IPS-18c (cell line): ENCODE results near the gene OXSR1.
"Not testable (repeated sequence)": the region's sequence is repeated elsewhere in the genome, so short reads cannot be mapped to it uniquely, and the experiment has no call there.

Experiments used
- H3K4me3 ChIP-seq: 2 replicates; pipeline ENCODE4 v1.7.0; 2013; ENCODE audit warnings: low read depth, mild to moderate bottlenecking, low read length, moderate library complexity; ENCODE audit not compliant: insufficient read depth
- H3K9me3 ChIP-seq: one replicate; pipeline ENCODE4 v1.6.1; 2013; ENCODE audit warnings: mild to moderate bottlenecking, low read length, moderate library complexity; ENCODE audit not compliant: control insufficient read depth, insufficient read depth

The OXSR1 gene

GRCh38 chr3:38268087-38268486 is 102.8 kb downstream of the OXSR1 start:
- peaks cover 3% of the 10 kb centered on the region for H3K9me3 ChIP-seq
- H3K4me3 ChIP-seq, result no peak overlapping the region

- H3K9me3 ChIP-seq, result peaks cover 3% of the 10 kb centered on the region
These were observed 103.2 kb downstream of the OXSR1 start for GRCh38 chr3:38268522-38268921.

GRCh38 chr3:38270606-38271005 is 105.3 kb downstream of the OXSR1 start:
- no peak overlapping the region for H3K4me3 ChIP-seq
- peaks cover 2% of the 10 kb centered on the region for H3K9me3 ChIP-seq

More at GRCh38 chr3:38268522-38268921, 103.2 kb downstream of the OXSR1 start:
- no peak overlapping the region for H3K4me3 ChIP-seq

- Histone ChIP-seq H3K9me3 (no peaks in the 10 kb centered on the region), H3K4me3 (no peak overlapping the region)
These were observed 106.2 kb downstream of the OXSR1 start for GRCh38 chr3:38271553-38271952.

GRCh38 chr3:38274864-38275649 is 109.7 kb downstream of the OXSR1 start:
- no peak overlapping the region for H3K4me3 ChIP-seq
- H3K9me3 ChIP-seq, result no peaks in the 10 kb centered on the region

GRCh38 chr3:38275658-38276057 is 110.3 kb downstream of the OXSR1 start:
- Histone ChIP-seq H3K4me3 (no peak overlapping the region), H3K9me3 (no peaks in the 10 kb centered on the region)

- Histone ChIP-seq H3K9me3 (no peaks in the 10 kb centered on the region), H3K4me3 (no peak overlapping the region)
These were observed 111.0 kb downstream of the OXSR1 start for GRCh38 chr3:38276081-38276916.

GRCh38 chr3:38276917-38277630 is 111.7 kb downstream of the OXSR1 start:
- H3K9me3 ChIP-seq, result no peaks in the 10 kb centered on the region

GRCh38 chr3:38278841-38279240 is 113.5 kb downstream of the OXSR1 start:
- Histone ChIP-seq H3K4me3 (no peak overlapping the region), H3K9me3 (no peaks in the 10 kb centered on the region)

More at GRCh38 chr3:38276917-38277630, 111.7 kb downstream of the OXSR1 start:
- no peak overlapping the region for H3K4me3 ChIP-seq

- Histone ChIP-seq H3K4me3 (no peak within 1 kb of the TSS), H3K9me3 (no peaks in the 10 kb centered on the region)
These were observed 116.8 kb downstream of the OXSR1 start, which contains the start of gene SLC22A14 for GRCh38 chr3:38281895-38282686. Gene SLC22A14, plus strand, starts transcription at chr3:38282294. Its CDS starts 23,733 bp downstream, at chr3:38306027.

GRCh38 chr3:38283810-38284755 is 118.7 kb downstream of the OXSR1 start:
- Histone ChIP-seq H3K9me3 (no peaks in the 10 kb centered on the region), H3K4me3 (no peak overlapping the region)

GRCh38 chr3:38284756-38285150 is 119.4 kb downstream of the OXSR1 start:
- Histone ChIP-seq H3K9me3 (no peaks in the 10 kb centered on the region), H3K4me3 (no peak overlapping the region)

GRCh38 chr3:38289286-38290217 is 124.2 kb downstream of the OXSR1 start:
- H3K9me3 ChIP-seq, H3K4me3 ChIP-seq: not testable (repeated sequence)

GRCh38 chr3:38297053-38297452 is 131.7 kb downstream of the OXSR1 start:
- not testable (repeated sequence) for H3K9me3 ChIP-seq, H3K4me3 ChIP-seq

- Histone ChIP-seq H3K4me3 (no peak overlapping the region), H3K9me3 (no peaks in the 10 kb centered on the region)
These were observed 132.2 kb downstream of the OXSR1 start for GRCh38 chr3:38297537-38297936.
